CD4-positive, alpha-beta T cell (primary cell): ENCODE data around the gene ALPG. TPM values are rescaled to one million over a fixed set of nuclear protein-coding genes. Genes with fewer than 3 reads are reported as not detected.

Experiments
- ATAC-seq: fragments of 200-7000 bp; cut with Tn5 transposase; one replicate; pipeline ENCODE4 v1.10.0; 2022; ENCODE audit warnings: mild to moderate bottlenecking; ENCODE audit not compliant: poor library complexity
- CTCF ChIA-PET: fragments of 350-600 bp; sonication (Branson Sonifier 250); formaldehyde crosslinking; loops from one replicate; lab custom pipeline; 2021; ENCODE audit warnings: antibody characterized with exemption, inconsistent platforms; lab: Charles Lee
- POLR2A ChIA-PET: fragments of 350-600 bp; sonication (Branson Sonifier 250); formaldehyde crosslinking; loops from one replicate; lab custom pipeline; 2021; ENCODE audit warnings: antibody characterized with exemption, inconsistent platforms; lab: Charles Lee
- DNase-seq, 14 experiments: peaks; one replicate each; pipeline ENCODE4 v3.0.0-alpha.2; 2013 to 2020; ENCODE audit warnings: mixed read lengths in 2 of 14
- H3K27ac ChIP-seq, 2 donors: one replicate each; pipeline versions ENCODE4 v1.5.1 to v1.7.0; 2013; ENCODE audit warnings: low read length in 2 of 2, low read depth in 1 of 2, mild to moderate bottlenecking in 1 of 2
- H3K27me3 ChIP-seq, 2 experiments: 1 replicate in 1 of 2; 2 replicates in 1 of 2; pipeline versions ENCODE4 v1.6.1 to v1.7.0; 2013; ENCODE audit warnings: low read length in 2 of 2, control low read depth in 1 of 2, mild to moderate bottlenecking in 1 of 2, moderate library complexity in 1 of 2; ENCODE audit not compliant: insufficient read depth in 2 of 2, control insufficient read depth in 1 of 2
- H3K36me3 ChIP-seq: one replicate; pipeline ENCODE4 v1.6.1; 2013; ENCODE audit warnings: low read length, control low read depth; ENCODE audit not compliant: insufficient read depth
- H3K4me1 ChIP-seq: one replicate; pipeline ENCODE4 v1.6.1; 2013; ENCODE audit warnings: low read length, control low read depth; ENCODE audit not compliant: insufficient read depth
- H3K4me3 ChIP-seq: one replicate; pipeline ENCODE4 v1.5.1; 2013; ENCODE audit warnings: mild to moderate bottlenecking, low read length, moderate library complexity
- H3K9me3 ChIP-seq, 2 experiments: 1 replicate in 1 of 2; 2 replicates in 1 of 2; pipeline versions ENCODE4 v1.6.1 to v1.7.0; 2013; ENCODE audit warnings: low read length in 2 of 2, mild to moderate bottlenecking in 2 of 2, control low read depth in 1 of 2, moderate library complexity in 1 of 2; ENCODE audit not compliant: control insufficient read depth in 1 of 2, insufficient read depth in 1 of 2
- H3K27ac Mint-ChIP-seq: one replicate; pipeline ENCODE4 v1.8.0; 2020; ENCODE audit warnings: mixed read lengths
- H3K27me3 Mint-ChIP-seq: one replicate; pipeline ENCODE4 v1.8.0; 2021; ENCODE audit warnings: mixed read lengths
- H3K36me3 Mint-ChIP-seq: one replicate; pipeline ENCODE4 v1.8.0; 2021; ENCODE audit warnings: low read depth, mixed read lengths
- H3K4me1 Mint-ChIP-seq: one replicate; pipeline ENCODE4 v1.8.0; 2021; ENCODE audit warnings: low read depth, mixed read lengths
- H3K4me3 Mint-ChIP-seq: one replicate; pipeline ENCODE4 v1.8.0; 2020; ENCODE audit warnings: mild to moderate bottlenecking, mixed read lengths
- H3K9me3 Mint-ChIP-seq: one replicate; pipeline ENCODE4 v1.8.0; 2020; ENCODE audit warnings: mixed read lengths
- CTCF ChIP-seq: fragments of 200-600 bp; IDR thresholded peaks from one replicate; pipeline ENCODE4 v1.8.0; 2022; ENCODE audit warnings: antibody characterized with exemption, mild to moderate bottlenecking
- intact Hi-C, 2 experiments: fragments of 100-400 bp; cut with DNase I in 1 of 2; cut with micrococcal nuclease in 1 of 2; formaldehyde crosslinking; loops; one replicate each; pipeline versions ENCODE4 v1.15.1 to v1.9.0; 2023 to 2025; cut with DNase I, micrococcal nuclease
- total RNA-seq, 174 experiments: library from RNA in 2 of 174; stranded (reverse) in 2 of 174; gene quantifications; one replicate each; pipeline ENCODE4 v1.2.3 and lab custom pipeline; 2021 to 2026

ALPG gene
- total RNA-seq, 2 experiments from 2014 or later, result not detected

- H3K27me3 Mint-ChIP-seq, result no peaks in the 10 kb centered on the region
- no peak for DNase-seq
- H3K4me1 Mint-ChIP-seq, result peaks cover 32% of the 10 kb centered on the region
- CTCF ChIA-PET, result no interaction called here
- POLR2A ChIA-PET, result no interaction called here
- no peak overlapping the region for H3K4me3 Mint-ChIP-seq
- Histone ChIP-seq H3K27ac (no peak overlapping the region), H3K4me3 (no peak overlapping the region), H3K4me1 (peaks cover 33% of the 10 kb centered on the region), H3K36me3 (no peaks in the 10 kb centered on the region), H3K9me3 (no peaks in the 10 kb centered on the region), H3K27me3 (no peaks in the 10 kb centered on the region)
- no peak for ATAC-seq
- H3K9me3 Mint-ChIP-seq, result no peaks in the 10 kb centered on the region
- no peak overlapping the region for H3K27ac Mint-ChIP-seq
- no peaks in the 10 kb centered on the region for H3K36me3 Mint-ChIP-seq
- intact Hi-C loops, result no loop called here
- no peak for TF ChIP-seq CTCF
Measured at GRCh38 chr2:232367016-232367415, 39.6 kb upstream of the ALPG start.

- no peaks in the 10 kb centered on the region for H3K27me3 Mint-ChIP-seq
- DNase-seq (no peak), ATAC-seq (no peak)
- no peaks in the 10 kb centered on the region for H3K36me3 Mint-ChIP-seq
- TF ChIP-seq CTCF, result no peak
- H3K27ac Mint-ChIP-seq, result no peak overlapping the region
- H3K4me3 ChIP-seq, result no peak overlapping the region
- ChIA-PET POLR2A (no interaction called here), CTCF (no interaction called here)
- H3K27ac ChIP-seq, result no peak overlapping the region
- no peaks in the 10 kb centered on the region for H3K27me3 ChIP-seq
- no peaks in the 10 kb centered on the region for H3K36me3 ChIP-seq
- H3K4me1 Mint-ChIP-seq, result peaks cover 25% of the 10 kb centered on the region
- intact Hi-C loops, result no loop called here
- H3K9me3 ChIP-seq, result no peaks in the 10 kb centered on the region
- no peaks in the 10 kb centered on the region for H3K9me3 Mint-ChIP-seq
- no peak overlapping the region for H3K4me3 Mint-ChIP-seq
- peaks cover 27% of the 10 kb centered on the region for H3K4me1 ChIP-seq
Measured at GRCh38 chr2:232367591-232368233, 38.9 kb upstream of the ALPG start.

DNA sequence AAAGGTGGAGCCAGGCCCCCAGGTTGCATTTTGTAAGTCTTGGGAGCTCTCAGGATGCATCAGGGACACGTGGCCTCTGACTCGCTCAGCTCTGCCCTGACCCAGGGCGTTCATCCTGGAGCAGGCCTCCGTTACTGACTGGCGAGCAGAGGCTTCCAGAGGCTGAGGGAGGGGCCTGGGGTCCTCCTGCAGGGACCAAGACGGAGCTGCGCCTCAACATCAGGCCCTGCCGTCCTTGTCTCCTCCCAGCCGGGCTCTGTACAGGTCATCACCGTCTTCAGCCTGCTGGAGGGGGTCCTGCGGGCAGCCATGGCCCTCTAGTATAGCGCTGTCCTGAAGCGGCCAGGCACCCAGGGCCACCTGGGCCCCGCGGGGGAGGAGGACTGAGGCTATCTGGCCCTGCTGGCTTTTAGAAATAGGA lies 38.3 kb upstream of the ALPG start:
- no peaks in the 10 kb centered on the region for H3K27me3 ChIP-seq
- Mint-ChIP-seq H3K36me3 (no peaks in the 10 kb centered on the region), H3K4me1 (peaks cover 22% of the 10 kb centered on the region), H3K27me3 (no peaks in the 10 kb centered on the region), H3K9me3 (no peaks in the 10 kb centered on the region), H3K27ac (no peak overlapping the region), H3K4me3 (no peak overlapping the region)
- H3K36me3 ChIP-seq, result no peaks in the 10 kb centered on the region
- intact Hi-C loops, result no loop called here
- ChIA-PET POLR2A (no interaction called here), CTCF (no interaction called here)
- no peaks in the 10 kb centered on the region for H3K9me3 ChIP-seq
- no peak for ATAC-seq
- no peak for DNase-seq
- no peak overlapping the region for H3K27ac ChIP-seq
- H3K4me3 ChIP-seq, result no peak overlapping the region
- H3K4me1 ChIP-seq, result peaks cover 21% of the 10 kb centered on the region
- TF ChIP-seq CTCF, result no peak
